C4-2B (cell line): ENCODE measurements around the gene DCLK3.

Source experiments
- ZFX ChIP-seq: fragments of 450-650 bp; IDR thresholded peaks from 2 replicates; pipeline ENCODE4 v1.6.1; 2017
- TF ChIP-seq, protein P1 (sequence below): fragments of 450-650 bp; conservative IDR thresholded peaks from 2 replicates; pipeline ENCODE4 v1.5.1; 2017; ENCODE audit warnings: mild to moderate bottlenecking

DNA sequence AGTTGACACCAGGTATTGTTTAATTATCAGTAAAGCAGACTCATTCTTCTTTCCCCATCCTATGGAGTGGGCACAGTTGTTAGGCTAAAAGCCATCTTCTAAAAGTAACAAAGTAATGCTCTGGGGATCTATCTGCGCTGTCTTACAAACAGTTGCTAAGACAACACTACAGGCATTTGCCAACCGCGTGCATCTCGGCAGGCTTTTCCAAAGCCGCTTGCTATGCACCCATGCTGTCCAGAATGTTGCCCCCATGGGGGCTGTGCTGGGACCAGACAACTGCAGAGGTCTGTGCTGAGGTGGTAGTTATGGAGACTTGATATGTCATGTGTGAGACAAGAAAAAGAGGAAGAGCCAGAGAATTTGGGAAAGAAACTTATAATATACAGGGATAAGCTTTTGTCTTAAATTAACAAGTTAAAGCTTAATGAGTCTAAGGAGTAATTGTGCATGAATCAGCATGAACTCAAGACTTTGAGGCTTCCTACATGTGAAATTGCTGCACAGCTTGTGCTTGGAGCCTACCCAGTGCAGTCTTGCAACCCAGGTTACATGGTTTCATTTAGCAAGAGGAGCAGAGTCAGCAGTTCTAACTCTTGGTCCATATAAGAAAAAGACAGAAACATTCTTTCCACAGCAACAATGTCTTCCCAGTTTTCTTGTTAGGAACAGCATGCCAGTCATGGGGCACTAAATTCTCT lies 38.9 kb upstream of the DCLK3 start:
- TF ChIP-seq, protein P1, sequence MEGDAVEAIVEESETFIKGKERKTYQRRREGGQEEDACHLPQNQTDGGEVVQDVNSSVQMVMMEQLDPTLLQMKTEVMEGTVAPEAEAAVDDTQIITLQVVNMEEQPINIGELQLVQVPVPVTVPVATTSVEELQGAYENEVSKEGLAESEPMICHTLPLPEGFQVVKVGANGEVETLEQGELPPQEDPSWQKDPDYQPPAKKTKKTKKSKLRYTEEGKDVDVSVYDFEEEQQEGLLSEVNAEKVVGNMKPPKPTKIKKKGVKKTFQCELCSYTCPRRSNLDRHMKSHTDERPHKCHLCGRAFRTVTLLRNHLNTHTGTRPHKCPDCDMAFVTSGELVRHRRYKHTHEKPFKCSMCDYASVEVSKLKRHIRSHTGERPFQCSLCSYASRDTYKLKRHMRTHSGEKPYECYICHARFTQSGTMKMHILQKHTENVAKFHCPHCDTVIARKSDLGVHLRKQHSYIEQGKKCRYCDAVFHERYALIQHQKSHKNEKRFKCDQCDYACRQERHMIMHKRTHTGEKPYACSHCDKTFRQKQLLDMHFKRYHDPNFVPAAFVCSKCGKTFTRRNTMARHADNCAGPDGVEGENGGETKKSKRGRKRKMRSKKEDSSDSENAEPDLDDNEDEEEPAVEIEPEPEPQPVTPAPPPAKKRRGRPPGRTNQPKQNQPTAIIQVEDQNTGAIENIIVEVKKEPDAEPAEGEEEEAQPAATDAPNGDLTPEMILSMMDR, result no peak
- no peak for TF ChIP-seq ZFX
